ENCODE data around the gene SRP68. TPM values are rescaled to one million over a fixed set of nuclear protein-coding genes. Genes with fewer than 3 reads are reported as not detected.

The SRP68 gene
- total and polyA plus RNA-seq, 4 donors, result 30.8 to 68.9 (median 57.0) TPM

DNA sequence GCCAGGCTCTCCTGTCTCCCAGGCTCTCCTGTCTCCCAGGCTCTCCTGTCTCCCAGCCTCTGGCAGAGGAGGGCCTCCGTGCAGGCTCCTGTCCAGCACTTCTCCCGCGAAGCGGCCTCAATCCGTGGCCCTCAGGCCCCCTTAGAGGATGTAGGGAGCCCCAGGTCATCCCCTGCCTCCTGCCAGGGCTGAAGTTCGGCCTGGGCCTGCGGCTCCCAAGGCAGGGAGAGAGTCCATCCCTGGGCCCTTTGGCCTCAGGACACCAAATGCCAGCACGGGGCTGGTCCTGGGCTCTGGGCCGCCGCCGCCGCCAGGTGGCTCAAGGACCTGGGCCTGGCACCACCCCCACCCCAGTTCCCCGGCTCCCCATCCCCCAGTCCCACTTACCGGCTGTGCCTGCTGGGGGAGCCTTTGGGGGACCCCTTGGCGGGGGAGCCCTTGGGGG, 45.6 kb downstream of the SRP68 start:
- Histone ChIP-seq H3K4me1 (ENCODE audit: control insufficient read depth in 5 of 5, insufficient read depth in 5 of 5, low read length in 5 of 5) (peaks cover 0 to 6% (median 0%) of the 10 kb centered on the region in 5 donors), H3K4me3 (no peak overlapping the region), H3K27me3 (ENCODE audit: control insufficient read depth in 3 of 3, insufficient read depth in 3 of 3, low read length in 2 of 3) (no peaks in the 10 kb centered on the region), H3K9ac (ENCODE audit: insufficient read depth in 1 of 2, low read length in 2 of 2) (no peak overlapping the region), H3K9me3 (ENCODE audit: control insufficient read depth in 4 of 4, insufficient read depth in 3 of 4, low read length in 3 of 4) (no peaks in the 10 kb centered on the region), H3K36me3 (ENCODE audit: control insufficient read depth in 4 of 4, insufficient read depth in 4 of 4, low read length in 4 of 4) (peaks cover 0 to 2% (median 0%) of the 10 kb centered on the region in 4 donors), H3K27ac (ENCODE audit: low read depth in 1 of 2, low read length in 1 of 2) (peak overlapping the region in 1 of 2 donors; percentile 78)
- ATAC-seq (ENCODE audit: insufficient read depth, low FRiP score) (peak; percentile 19), DNase-seq (no peak)
- no peak for TF ChIP-seq CTCF (IDR thresholded peaks at IDR 0.05; ENCODE audit: control extremely low read depth, extremely low read depth)
- WGBS, 2 donors, result 67 to 74% methylated on average over 12 to 15 of the region's 15 CpGs

- 67 to 89% methylated on average over 12 of the region's 12 CpGs for WGBS, 2 donors
- Histone ChIP-seq H3K9ac (ENCODE audit: insufficient read depth in 1 of 2, low read length in 2 of 2) (no peak overlapping the region), H3K27ac (ENCODE audit: low read depth in 1 of 2, low read length in 1 of 2) (no peak overlapping the region)
Observed at GRCh38 chr17:76025294-76025693, 47.0 kb downstream of the SRP68 start.

GRCh38 chr17:76024353-76024752, 48.0 kb downstream of the SRP68 start:
- Histone ChIP-seq H3K36me3 (ENCODE audit: control insufficient read depth in 4 of 4, insufficient read depth in 4 of 4, low read length in 4 of 4) (peaks cover 0 to 2% (median 0%) of the 10 kb centered on the region in 4 donors), H3K27ac (ENCODE audit: low read depth in 1 of 2, low read length in 1 of 2) (no peak overlapping the region), H3K4me1 (ENCODE audit: control insufficient read depth in 5 of 5, insufficient read depth in 5 of 5, low read length in 5 of 5) (peaks cover 0 to under 1% (median 0%) of the 10 kb centered on the region in 5 donors), H3K9ac (ENCODE audit: insufficient read depth in 1 of 2, low read length in 2 of 2) (no peak overlapping the region), H3K4me3 (no peak overlapping the region), H3K27me3 (ENCODE audit: control insufficient read depth in 3 of 3, insufficient read depth in 3 of 3, low read length in 2 of 3) (no peaks in the 10 kb centered on the region), H3K9me3 (ENCODE audit: control insufficient read depth in 4 of 4, insufficient read depth in 3 of 4, low read length in 3 of 4) (no peaks in the 10 kb centered on the region)
- DNase-seq (no peak), ATAC-seq (ENCODE audit: insufficient read depth, low FRiP score) (no peak)
- WGBS, 2 donors, result 76 to 84% methylated on average over 9 of the region's 9 CpGs
- no peak for TF ChIP-seq CTCF (IDR thresholded peaks at IDR 0.05; ENCODE audit: control extremely low read depth, extremely low read depth)

More at GRCh38 chr17:76025294-76025693, 47.0 kb downstream of the SRP68 start:
- Histone ChIP-seq H3K4me3 (no peak overlapping the region), H3K36me3 (ENCODE audit: control insufficient read depth in 4 of 4, insufficient read depth in 4 of 4, low read length in 4 of 4) (peaks cover 0 to 2% (median 0%) of the 10 kb centered on the region in 4 donors), H3K4me1 (ENCODE audit: control insufficient read depth in 5 of 5, insufficient read depth in 5 of 5, low read length in 5 of 5) (peaks cover 0 to 6% (median 0%) of the 10 kb centered on the region in 5 donors), H3K9me3 (ENCODE audit: control insufficient read depth in 4 of 4, insufficient read depth in 3 of 4, low read length in 3 of 4) (no peaks in the 10 kb centered on the region), H3K27me3 (ENCODE audit: control insufficient read depth in 3 of 3, insufficient read depth in 3 of 3, low read length in 2 of 3) (no peaks in the 10 kb centered on the region)
- no peak for TF ChIP-seq CTCF (IDR thresholded peaks at IDR 0.05; ENCODE audit: control extremely low read depth, extremely low read depth)
- ATAC-seq (ENCODE audit: insufficient read depth, low FRiP score), result no peak
- DNase-seq, result no peak

GRCh38 chr17:76023900-76024237, 48.4 kb downstream of the SRP68 start:
- DNase-seq (no peak), ATAC-seq (ENCODE audit: insufficient read depth, low FRiP score) (no peak)
- Histone ChIP-seq H3K9ac (ENCODE audit: insufficient read depth in 1 of 2, low read length in 2 of 2) (no peak overlapping the region), H3K9me3 (ENCODE audit: control insufficient read depth in 4 of 4, insufficient read depth in 3 of 4, low read length in 3 of 4) (no peaks in the 10 kb centered on the region), H3K4me3 (no peak overlapping the region), H3K36me3 (ENCODE audit: control insufficient read depth in 4 of 4, insufficient read depth in 4 of 4, low read length in 4 of 4) (peaks cover 0 to 2% (median 0%) of the 10 kb centered on the region in 4 donors), H3K4me1 (ENCODE audit: control insufficient read depth in 5 of 5, insufficient read depth in 5 of 5, low read length in 5 of 5) (no peaks in the 10 kb centered on the region), H3K27ac (ENCODE audit: low read depth in 1 of 2, low read length in 1 of 2) (no peak overlapping the region), H3K27me3 (ENCODE audit: control insufficient read depth in 3 of 3, insufficient read depth in 3 of 3, low read length in 2 of 3) (no peaks in the 10 kb centered on the region)
- no peak for TF ChIP-seq CTCF (IDR thresholded peaks at IDR 0.05; ENCODE audit: control extremely low read depth, extremely low read depth)
- WGBS, 2 donors, result 93 to 94% methylated on average over 9 of the region's 9 CpGs

Measured in lung (tissue), 12 donors.